C1 segment of cervical spinal cord (tissue), 14 donors: ENCODE results near the gene CTSH.
"Not testable (repeated sequence)": the region's sequence is repeated elsewhere in the genome, so short reads cannot be mapped to it uniquely, and the experiment has no call there.

Source experiments
- DNase-seq, 14 donors: peaks; one replicate each; lab custom pipeline; 2025; lab: John Stamatoyannopoulos, UW

CTSH gene

GRCh38 chr15:78922527-78922926 is 22.3 kb downstream of the CTSH start:
- no peak for DNase-seq

GRCh38 chr15:78921940-78922339 is 22.9 kb downstream of the CTSH start:
- peak in 3 of 14 donors; percentile 23 to 47 (median 41) for DNase-seq

- DNase-seq: no peak
These were observed 23.3 kb downstream of the CTSH start for GRCh38 chr15:78921517-78921916.

- no peak for DNase-seq
These were observed 27.0 kb downstream of the CTSH start for GRCh38 chr15:78917888-78918287.

GRCh38 chr15:78916088-78916487 is 28.8 kb downstream of the CTSH start:
- DNase-seq: no peak

GRCh38 chr15:78915341-78916087 is 29.3 kb downstream of the CTSH start:
- DNase-seq: peak in 6 of 14 donors; percentile 16 to 63 (median 47)

GRCh38 chr15:78914027-78914764 is 30.6 kb downstream of the CTSH start:
- DNase-seq: peak in 3 of 14 donors; percentile 17 to 24 (median 19)

GRCh38 chr15:78913012-78913411 is 31.8 kb downstream of the CTSH start:
- no peak for DNase-seq

GRCh38 chr15:78912316-78912715 is 32.5 kb downstream of the CTSH start:
- no peak for DNase-seq

- no peak for DNase-seq
These were observed 34.6 kb downstream of the CTSH start for GRCh38 chr15:78910271-78910670.

GRCh38 chr15:78909791-78910228 is 35.0 kb downstream of the CTSH start:
- DNase-seq: peak in 2 of 14 donors; percentile 4 to 32

- no peak for DNase-seq
These were observed 35.6 kb downstream of the CTSH start for GRCh38 chr15:78909160-78909695.

- no peak for DNase-seq
These were observed 37.3 kb downstream of the CTSH start for GRCh38 chr15:78907577-78907976.

GRCh38 chr15:78906316-78906620 is 38.6 kb downstream of the CTSH start:
- no peak for DNase-seq

GRCh38 chr15:78904599-78905358 is 40.1 kb downstream of the CTSH start:
- no peak for DNase-seq

- not testable (repeated sequence) for DNase-seq
These were observed 42.4 kb downstream of the CTSH start for GRCh38 chr15:78902281-78903032.

GRCh38 chr15:78900819-78901533 is 43.9 kb downstream of the CTSH start:
- not testable (repeated sequence) for DNase-seq

- no peak for DNase-seq
These were observed 46.3 kb downstream of the CTSH start for GRCh38 chr15:78898540-78898939.

- DNase-seq: no peak
These were observed 49.4 kb downstream of the CTSH start for GRCh38 chr15:78895471-78895870.

GRCh38 chr15:78893538-78893937 is 51.3 kb downstream of the CTSH start:
- no peak for DNase-seq

- no peak for DNase-seq
These were observed 55.8 kb downstream of the CTSH start for GRCh38 chr15:78889000-78889399.
